Heart right ventricle (tissue), 16 donors: ENCODE results near the gene NDUFS3. TPM values are rescaled to one million over a fixed set of nuclear protein-coding genes. Genes with fewer than 3 reads are reported as not detected.
"Not testable (repeated sequence)": the region's sequence is repeated elsewhere in the genome, so short reads cannot be mapped to it uniquely, and the experiment has no call there.

Experiments
- ATAC-seq, 8 donors: fragments of 200-7000 bp; cut with Tn5 transposase; one replicate each; pipeline ENCODE4 v1.9.1; 2020; ENCODE audit warnings: mild to moderate bottlenecking in 8 of 8, moderate library complexity in 8 of 8, moderate number of reproducible peaks in 1 of 8
- DNase-seq, 2 donors: peaks; one replicate each; pipeline ENCODE4 v3.0.0-alpha.2; 2020
- H3K27ac ChIP-seq, 10 donors: fragments of 200-600 bp; sonication (generic) in 2 of 10; one replicate each; pipeline versions ENCODE4 v1.5.0 to v1.8.0; 2020 to 2022; ENCODE audit warnings: mild to moderate bottlenecking in 3 of 10
- H3K27me3 ChIP-seq, 7 donors: fragments of 200-600 bp; one replicate each; pipeline ENCODE4 v1.8.0; 2021 to 2022; ENCODE audit warnings: mild to moderate bottlenecking in 2 of 7
- H3K36me3 ChIP-seq, 9 donors: fragments of 200-600 bp; sonication (generic) in 1 of 9; one replicate each; pipeline versions ENCODE4 v1.5.0 to v1.8.0; 2020 to 2022; ENCODE audit warnings: mild to moderate bottlenecking in 2 of 9
- H3K4me1 ChIP-seq, 9 donors: fragments of 200-600 bp; sonication (generic) in 1 of 9; one replicate each; pipeline versions ENCODE4 v1.5.0 to v1.8.0; 2020 to 2022; ENCODE audit warnings: mild to moderate bottlenecking in 4 of 9
- H3K4me3 ChIP-seq, 10 donors: fragments of 200-600 bp; sonication (generic) in 2 of 10; one replicate each; pipeline versions ENCODE4 v1.5.0 to v1.8.0; 2020 to 2022; ENCODE audit warnings: mild to moderate bottlenecking in 7 of 10, moderate library complexity in 2 of 10
- H3K9me3 ChIP-seq, 11 donors: fragments of 200-600 bp in 10 of 11; sonication (generic) in 2 of 11; one replicate each; pipeline versions ENCODE4 v1.5.0 to v1.8.0; 2013 to 2022; ENCODE audit warnings: mild to moderate bottlenecking in 2 of 11, control low read depth in 1 of 11, moderate library complexity in 1 of 11
- WGBS, 2 donors: extraction: QIAGEN DNeasy Blood & Tissue Kit; methylation state at CpG; one replicate each; pipeline ENCODE4 v1.1.7; 2013; ENCODE audit warnings: inconsistent platforms in 1 of 2; 5-methylcytosine and 5-hydroxymethylcytosine counted together
- intact Hi-C, 10 donors: fragments of 100-400 bp; cut with DNase I; formaldehyde crosslinking; loops; one replicate each; pipeline versions ENCODE4 v1.11.1 to v1.14.2; 2022
- polyA plus RNA-seq, 2 donors: library from polyadenylated mRNA; stranded (reverse); fragments of 200-250 nt; gene quantifications; one replicate each; pipeline ENCODE4 v1.2.3, GENCODE V29; 2013
- total RNA-seq, 10 donors: library from RNA; stranded (reverse); fragmentation: NEBNext Ultra II Directional in 3 of 10; extraction: Animal tissue kit (Norgen Biotek cat#: 25700) in 3 of 10; gene quantifications; one replicate each; pipeline versions ENCODE4 v1.2.1 to v1.2.4, GENCODE V29; 2021 to 2023
- TF ChIP-seq, protein P1 (sequence below), 9 donors: fragments of 200-600 bp; sonication (generic) in 2 of 9; IDR thresholded peaks; one replicate each; pipeline versions ENCODE4 v1.5.0 to v1.8.0; 2021 to 2022; ENCODE audit warnings: antibody characterized with exemption in 9 of 9, mild to moderate bottlenecking in 5 of 9, moderate library complexity in 1 of 9
- donor health status: Arrhythmogenic right ventricular cardiomyopathy.
- donor health status: ischemic (EF 13 %, LVEDD 7.1; RV severe dilation, severe dysfunction).
- donor health status: healthy with polysubstance abuse.
- donor health status: DM: no; HTN: yes; CAD: no.
- donor health status: DM: no; HTN: no; CAD: no.
- donor health status: ischemic (EF 25% LVEDD 6.9; RV normal size, moderate dysfunction).
- donor health status: ischemic (EF 25% LVEDD 5.7; RV mildly dilated, moderate dysfunction).
- donor health status: healthy.
- donor health status: DM: yes; HTN: yes; CAD: no.
- donor health status: Ischemic cardiomyopathy.
- donor health status: ischemic (EF 35%, LVEDD 5.7; RV mildly dilated, moderate dysfunction).
- donor health status: nonischemic (EF 11% LVEDD 7.7; RV severe dilation, severe dysfunction).
- donor health status: DM: yes; HTN: yes; CAD: no.
- donor health status: PGD.
- donor health status: ischemic (EF 29% LVEDD 5.4; RV normal size, mild dysfunction).
- donor health status: nonischemic (EF 23%, LVEDD 6.1; RV moderate dilation, normal function).

Gene NDUFS3
- total and polyA plus RNA-seq, 12 donors: 171 to 570 (median 294) TPM

- 12% methylated on average over 9 of the region's 9 CpGs for WGBS, 2 donors
- intact Hi-C loops: loop anchor here in 5 of 10 donors (5.0 to 10.0 kb wide), 3 partner anchors 36 to 86 kb away; no protein-coding TSS in a partner anchor
These were observed 25.5 kb upstream of the NDUFS3 start for GRCh38 chr11:47553406-47553743.

DNA sequence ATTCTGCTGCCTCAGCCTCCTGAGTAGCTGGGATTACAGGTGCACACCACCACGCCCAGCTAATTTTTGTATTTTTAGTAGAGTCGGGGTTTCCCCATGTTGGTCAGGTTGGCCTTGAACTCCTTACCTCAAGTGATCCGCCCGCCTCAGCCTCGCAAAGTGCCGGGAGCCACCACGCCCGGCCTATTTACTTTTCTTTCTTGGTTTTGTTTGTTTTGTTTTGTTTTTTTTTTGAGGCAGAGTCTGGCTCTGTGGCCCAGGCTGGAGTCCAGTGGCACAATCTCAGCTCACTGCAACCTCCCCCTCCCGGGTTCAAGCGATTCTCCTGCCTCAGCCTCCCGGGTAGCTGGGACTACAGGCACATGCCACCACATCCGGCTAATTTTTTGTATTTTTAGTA is 21.9 kb upstream of the NDUFS3 start:
- H3K27me3 ChIP-seq, H3K36me3 ChIP-seq, H3K9me3 ChIP-seq, H3K4me3 ChIP-seq, H3K27ac ChIP-seq, ATAC-seq, DNase-seq: not testable (repeated sequence)
- peaks cover 0 to 11% (median 8%) of the 10 kb centered on the region in 9 donors for H3K4me1 ChIP-seq
- intact Hi-C loops: loop anchor here in 2 of 10 donors (10.0 kb wide), 1 partner anchor 62 kb away; no protein-coding TSS in a partner anchor
- WGBS, 2 donors: 97 to 99% methylated on average over 12 of the region's 12 CpGs

More at GRCh38 chr11:47553406-47553743, 25.5 kb upstream of the NDUFS3 start:
- ATAC-seq (peak in 1 of 8 donors; percentile 31), DNase-seq (no peak)
- H3K27ac ChIP-seq: peak overlapping the region; percentile 82 to 97 (median 94)
- peaks cover 0 to 5% (median 0%) of the 10 kb centered on the region in 9 donors for H3K36me3 ChIP-seq
- TF ChIP-seq, protein P1, sequence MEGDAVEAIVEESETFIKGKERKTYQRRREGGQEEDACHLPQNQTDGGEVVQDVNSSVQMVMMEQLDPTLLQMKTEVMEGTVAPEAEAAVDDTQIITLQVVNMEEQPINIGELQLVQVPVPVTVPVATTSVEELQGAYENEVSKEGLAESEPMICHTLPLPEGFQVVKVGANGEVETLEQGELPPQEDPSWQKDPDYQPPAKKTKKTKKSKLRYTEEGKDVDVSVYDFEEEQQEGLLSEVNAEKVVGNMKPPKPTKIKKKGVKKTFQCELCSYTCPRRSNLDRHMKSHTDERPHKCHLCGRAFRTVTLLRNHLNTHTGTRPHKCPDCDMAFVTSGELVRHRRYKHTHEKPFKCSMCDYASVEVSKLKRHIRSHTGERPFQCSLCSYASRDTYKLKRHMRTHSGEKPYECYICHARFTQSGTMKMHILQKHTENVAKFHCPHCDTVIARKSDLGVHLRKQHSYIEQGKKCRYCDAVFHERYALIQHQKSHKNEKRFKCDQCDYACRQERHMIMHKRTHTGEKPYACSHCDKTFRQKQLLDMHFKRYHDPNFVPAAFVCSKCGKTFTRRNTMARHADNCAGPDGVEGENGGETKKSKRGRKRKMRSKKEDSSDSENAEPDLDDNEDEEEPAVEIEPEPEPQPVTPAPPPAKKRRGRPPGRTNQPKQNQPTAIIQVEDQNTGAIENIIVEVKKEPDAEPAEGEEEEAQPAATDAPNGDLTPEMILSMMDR (IDR thresholded peaks at IDR 0.05): peak in 5 of 9 donors; percentile 3 to 29 (median 13)
- H3K27me3 ChIP-seq: no peaks in the 10 kb centered on the region
- peaks cover 4 to 44% (median 37%) of the 10 kb centered on the region in 9 donors for H3K4me1 ChIP-seq
- no peaks in the 10 kb centered on the region for H3K9me3 ChIP-seq
- peak overlapping the region; percentile 15 to 99 (median 94) for H3K4me3 ChIP-seq

DNA sequence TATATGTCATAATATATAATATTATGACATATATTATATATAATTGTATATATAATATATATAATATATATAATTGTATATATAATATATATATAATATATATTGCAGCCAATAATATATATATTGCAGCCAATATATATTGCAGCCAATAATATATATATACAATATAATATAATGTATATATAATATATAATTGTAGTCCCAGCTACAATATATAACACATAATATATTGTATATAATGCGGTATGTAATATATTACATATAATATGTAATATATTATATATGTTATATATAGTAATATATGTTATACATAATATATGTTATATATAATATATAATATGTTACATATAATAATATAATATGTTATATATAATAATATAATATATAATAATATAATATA is 20.2 kb upstream of the NDUFS3 start:
- Histone ChIP-seq H3K27me3 (no peaks in the 10 kb centered on the region), H3K9me3 (no peaks in the 10 kb centered on the region), H3K4me3 (no peak overlapping the region), H3K36me3 (no peaks in the 10 kb centered on the region), H3K4me1 (peaks cover 0 to 3% (median 0%) of the 10 kb centered on the region in 9 donors), H3K27ac (no peak overlapping the region)
- 97 to 98% methylated on average over 1 of the region's 1 CpG for WGBS, 2 donors
- ATAC-seq (no peak), DNase-seq (no peak)
- intact Hi-C loops: loop anchor here in 2 of 10 donors (10.0 kb wide), 1 partner anchor 64 kb away; no protein-coding TSS in a partner anchor
- TF ChIP-seq, protein P1 (IDR thresholded peaks at IDR 0.05): no peak

GRCh38 chr11:47560426-47560825 is 18.4 kb upstream of the NDUFS3 start:
- ATAC-seq (no peak), DNase-seq (no peak)
- Histone ChIP-seq H3K27me3 (no peaks in the 10 kb centered on the region), H3K27ac (no peak overlapping the region), H3K4me1 (peaks cover 5 to 10% (median 8%) of the 10 kb centered on the region in 9 donors), H3K4me3 (no peak overlapping the region), H3K36me3 (no peaks in the 10 kb centered on the region), H3K9me3 (no peaks in the 10 kb centered on the region)
- intact Hi-C loops: no loop called here
- WGBS, 2 donors: 91 to 92% methylated on average over 2 of the region's 2 CpGs
- TF ChIP-seq, protein P1 (IDR thresholded peaks at IDR 0.05): no peak

- DNase-seq, H3K9me3 ChIP-seq, H3K36me3 ChIP-seq, intact Hi-C loops, ATAC-seq, H3K27me3 ChIP-seq, H3K4me3 ChIP-seq, H3K27ac ChIP-seq: not testable (repeated sequence)
- 93 to 95% methylated on average over 4 of the region's 4 CpGs for WGBS, 2 donors
- H3K4me1 ChIP-seq: peaks cover 5 to 25% (median 14%) of the 10 kb centered on the region in 9 donors
These were observed 16.5 kb upstream of the NDUFS3 start for GRCh38 chr11:47562393-47562792.

- intact Hi-C loops, H3K9me3 ChIP-seq, H3K27ac ChIP-seq, DNase-seq, H3K27me3 ChIP-seq, ATAC-seq: not testable (repeated sequence)
- Histone ChIP-seq H3K36me3 (peaks cover 0 to 12% (median 0%) of the 10 kb centered on the region in 9 donors), H3K4me3 (peak overlapping the region in 2 of 10 donors; percentile 75 to 98), H3K4me1 (peaks cover 5 to 25% (median 14%) of the 10 kb centered on the region in 9 donors)
- 98% methylated on average over 10 of the region's 10 CpGs for WGBS, 2 donors
These were observed 14.5 kb upstream of the NDUFS3 start for GRCh38 chr11:47564366-47564765.
